Measurements from ENCODE around the gene LRP11.

GRCh38 chr6:149830731-149831307, 33.3 kb downstream of the LRP11 start:
- TF ChIP-seq, protein P1, sequence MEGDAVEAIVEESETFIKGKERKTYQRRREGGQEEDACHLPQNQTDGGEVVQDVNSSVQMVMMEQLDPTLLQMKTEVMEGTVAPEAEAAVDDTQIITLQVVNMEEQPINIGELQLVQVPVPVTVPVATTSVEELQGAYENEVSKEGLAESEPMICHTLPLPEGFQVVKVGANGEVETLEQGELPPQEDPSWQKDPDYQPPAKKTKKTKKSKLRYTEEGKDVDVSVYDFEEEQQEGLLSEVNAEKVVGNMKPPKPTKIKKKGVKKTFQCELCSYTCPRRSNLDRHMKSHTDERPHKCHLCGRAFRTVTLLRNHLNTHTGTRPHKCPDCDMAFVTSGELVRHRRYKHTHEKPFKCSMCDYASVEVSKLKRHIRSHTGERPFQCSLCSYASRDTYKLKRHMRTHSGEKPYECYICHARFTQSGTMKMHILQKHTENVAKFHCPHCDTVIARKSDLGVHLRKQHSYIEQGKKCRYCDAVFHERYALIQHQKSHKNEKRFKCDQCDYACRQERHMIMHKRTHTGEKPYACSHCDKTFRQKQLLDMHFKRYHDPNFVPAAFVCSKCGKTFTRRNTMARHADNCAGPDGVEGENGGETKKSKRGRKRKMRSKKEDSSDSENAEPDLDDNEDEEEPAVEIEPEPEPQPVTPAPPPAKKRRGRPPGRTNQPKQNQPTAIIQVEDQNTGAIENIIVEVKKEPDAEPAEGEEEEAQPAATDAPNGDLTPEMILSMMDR (IDR thresholded peaks at IDR 0.05), result no peak
- TF ChIP-seq CEBPB (IDR thresholded peaks at IDR 0.05) (no peak), KDM1A (IDR thresholded peaks at IDR 0.05; ENCODE audit: low read depth) (no peak), EP300 (IDR thresholded peaks at IDR 0.05) (no peak), POLR2A (IDR thresholded peaks at IDR 0.05; ENCODE audit: low read length) (no peak)

Measured in A549 (cell line).